Activated CD4-positive, alpha-beta T cell treated with anti-CD3 and anti-CD28 coated beads for 36 hours (primary cell): ENCODE measurements around the gene TOMT. TPM values are rescaled to one million over a fixed set of nuclear protein-coding genes. Genes with fewer than 3 reads are reported as not detected.
A peak's percentile ranks its signal among the peaks of the same experiment; 100 is the strongest.

Experiments used
- ATAC-seq: fragments of 200-7000 bp; cut with Tn5 transposase; one replicate; pipeline ENCODE4 v1.10.0; 2021; ENCODE audit warnings: mild to moderate bottlenecking, moderate library complexity
- CTCF ChIA-PET: fragments of 350-600 bp; sonication (Branson Sonifier 250); formaldehyde crosslinking; loops from one replicate; lab custom pipeline; 2021; ENCODE audit warnings: antibody characterized with exemption; lab: Charles Lee
- POLR2A ChIA-PET: fragments of 350-600 bp; sonication (Branson Sonifier 250); formaldehyde crosslinking; loops from one replicate; lab custom pipeline; 2021; ENCODE audit warnings: antibody characterized with exemption, inconsistent platforms; lab: Charles Lee
- DNase-seq: peaks from one replicate; pipeline ENCODE4 v3.0.0-alpha.2; 2020
- H3K27ac Mint-ChIP-seq: one replicate; pipeline ENCODE4 v1.8.0; 2021; ENCODE audit warnings: mixed read lengths
- H3K27me3 Mint-ChIP-seq: one replicate; pipeline ENCODE4 v1.8.0; 2021; ENCODE audit warnings: mixed read lengths
- H3K36me3 Mint-ChIP-seq: one replicate; pipeline ENCODE4 v1.8.0; 2021; ENCODE audit warnings: low read depth, mixed read lengths
- H3K4me1 Mint-ChIP-seq: one replicate; pipeline ENCODE4 v1.8.0; 2021; ENCODE audit warnings: mixed read lengths
- H3K4me3 Mint-ChIP-seq: one replicate; pipeline ENCODE4 v1.8.0; 2021; ENCODE audit warnings: mild to moderate bottlenecking, moderate library complexity, mixed read lengths
- H3K9me3 Mint-ChIP-seq: one replicate; pipeline ENCODE4 v1.8.0; 2021; ENCODE audit warnings: low read depth, mixed read lengths
- intact Hi-C, 2 experiments: fragments of 100-400 bp; cut with DNase I in 1 of 2; cut with micrococcal nuclease in 1 of 2; formaldehyde crosslinking; loops; one replicate each; pipeline versions ENCODE4 v1.14.2 to v1.15.1; 2022 to 2024; cut with DNase I, micrococcal nuclease
- total RNA-seq, 2 experiments: library from RNA; stranded (reverse); gene quantifications; one replicate each; pipeline ENCODE4 v1.2.3, GENCODE V29; 2021

Gene TOMT
- total RNA-seq, 2 experiments from 2014 or later: not detected

GRCh38 chr11:72111300-72112142, 5.8 kb downstream of the TOMT start:
- CTCF ChIA-PET: interaction anchor here (0.7 to 3.0 kb wide), 6 partner anchors 26 to 319 kb away, joined by 3 to 10 read pairs (median 4); partner anchors contain the start of gene XNDC1N
- no peak for ATAC-seq
- POLR2A ChIA-PET: interaction anchor here (0.6 to 1.2 kb wide), 4 partner anchors 32 to 303 kb away, joined by 3 to 8 read pairs (median 4); partner anchors contain the start of genes NUMA1 and RNF121
- peaks cover 16% of the 10 kb centered on the region for H3K4me1 Mint-ChIP-seq
- H3K9me3 Mint-ChIP-seq: no peaks in the 10 kb centered on the region
- DNase-seq: no peak
- intact Hi-C loops: loop anchor here (1.0 to 10.0 kb wide), 13 partner anchors 8 to 1907 kb away; partner anchors contain the start of genes LAMTOR1 (in 2 of the 2), LRRC51 (in 2 of the 2), NUMA1 (in 2 of the 2) and XNDC1N (in 2 of the 2)
- H3K4me3 Mint-ChIP-seq: peak overlapping the region; percentile 92
- H3K27ac Mint-ChIP-seq: peak overlapping the region; percentile 98
- H3K27me3 Mint-ChIP-seq: no peaks in the 10 kb centered on the region
- H3K36me3 Mint-ChIP-seq: peaks cover 4% of the 10 kb centered on the region

- peak within 1 kb of the TSS; percentile 92 for H3K4me3 Mint-ChIP-seq
- peaks cover 16% of the 10 kb centered on the region for H3K4me1 Mint-ChIP-seq
- intact Hi-C loops: loop anchor here (1.0 to 10.0 kb wide), 13 partner anchors 9 to 1908 kb away; partner anchors contain the start of genes LAMTOR1 (in 2 of the 2), LRRC51 (in 2 of the 2), NUMA1 (in 2 of the 2) and XNDC1N (in 2 of the 2)
- peaks cover 4% of the 10 kb centered on the region for H3K36me3 Mint-ChIP-seq
- DNase-seq (peak; percentile 100), ATAC-seq (peak; percentile 89)
- no peaks in the 10 kb centered on the region for H3K27me3 Mint-ChIP-seq
- ChIA-PET POLR2A (interaction anchor here (0.6 to 1.2 kb wide), 8 partner anchors 14 to 302 kb away, joined by 3 to 8 read pairs (median 4); partner anchors contain the start of genes NUMA1 and RNF121), CTCF (interaction anchor here (0.7 to 3.0 kb wide), 7 partner anchors 27 to 319 kb away, joined by 3 to 10 read pairs (median 3); no protein-coding TSS in a partner anchor)
- H3K27ac Mint-ChIP-seq: peak within 1 kb of the TSS; percentile 98
- no peaks in the 10 kb centered on the region for H3K9me3 Mint-ChIP-seq
Measured at GRCh38 chr11:72112143-72112977, 6.6 kb downstream of the TOMT start, which contains the start of gene ANAPC15. TSS of gene ANAPC15 (minus strand) at chr11:72112695. CDS start at chr11:72111276, 1,419 bp downstream.

- POLR2A ChIA-PET: interaction anchor here (0.6 to 1.1 kb wide), 5 partner anchors 14 to 88 kb away, joined by 3 to 8 read pairs (median 4); partner anchors contain the start of gene NUMA1
- Mint-ChIP-seq H3K36me3 (peaks cover 4% of the 10 kb centered on the region), H3K9me3 (no peaks in the 10 kb centered on the region), H3K27ac (peak overlapping the region; percentile 98), H3K4me3 (peak overlapping the region; percentile 92), H3K4me1 (peaks cover 16% of the 10 kb centered on the region), H3K27me3 (no peaks in the 10 kb centered on the region)
- ATAC-seq (no peak), DNase-seq (peak; percentile 25)
- CTCF ChIA-PET: interaction anchor here (0.8 to 3.0 kb wide), 6 partner anchors 27 to 318 kb away, joined by 3 to 10 read pairs (median 3); no protein-coding TSS in a partner anchor
- intact Hi-C loops: loop anchor here (1.0 to 10.0 kb wide), 13 partner anchors 10 to 1908 kb away; partner anchors contain the start of genes LAMTOR1 (in 2 of the 2), LRRC51 (in 2 of the 2), NUMA1 (in 2 of the 2) and XNDC1N (in 2 of the 2)
Measured at GRCh38 chr11:72112978-72113808, 7.5 kb downstream of the TOMT start.

GRCh38 chr11:72114570-72114969, 8.8 kb downstream of the TOMT start:
- peaks cover 4% of the 10 kb centered on the region for H3K36me3 Mint-ChIP-seq
- H3K4me1 Mint-ChIP-seq: peaks cover 16% of the 10 kb centered on the region
- ATAC-seq: no peak
- H3K9me3 Mint-ChIP-seq: no peaks in the 10 kb centered on the region
- DNase-seq: no peak
- ChIA-PET CTCF (interaction anchor here (0.9 to 1.2 kb wide), 2 partner anchors 23 to 71 kb away, joined by 3 to 4 read pairs; no protein-coding TSS in a partner anchor), POLR2A (interaction anchor here (0.7 kb wide), 1 partner anchor 195 kb away, joined by 3 read pairs; no protein-coding TSS in a partner anchor)
- no peaks in the 10 kb centered on the region for H3K27me3 Mint-ChIP-seq
- H3K27ac Mint-ChIP-seq: no peak overlapping the region
- H3K4me3 Mint-ChIP-seq: no peak overlapping the region
- intact Hi-C loops: loop anchor here in 1 of 2 experiments (10.0 kb wide), 2 partner anchors 1030 to 1910 kb away; partner anchors contain the start of genes FADD and FCHSD2

GRCh38 chr11:72116019-72116755, 10.5 kb downstream of the TOMT start:
- ChIA-PET CTCF (interaction anchor here (0.6 to 0.8 kb wide), 2 partner anchors 12 to 759 kb away, joined by 3 read pairs; no protein-coding TSS in a partner anchor), POLR2A (no interaction called here)
- DNase-seq (no peak), ATAC-seq (no peak)
- no peak overlapping the region for H3K27ac Mint-ChIP-seq
- H3K36me3 Mint-ChIP-seq: no peaks in the 10 kb centered on the region
- peaks cover 13% of the 10 kb centered on the region for H3K4me1 Mint-ChIP-seq
- intact Hi-C loops: loop anchor here in 1 of 2 experiments (10.0 kb wide), 2 partner anchors 1029 to 1911 kb away; partner anchors contain the start of genes FADD and FCHSD2
- H3K4me3 Mint-ChIP-seq: no peak overlapping the region
- no peaks in the 10 kb centered on the region for H3K9me3 Mint-ChIP-seq
- peaks cover 3% of the 10 kb centered on the region for H3K27me3 Mint-ChIP-seq

- intact Hi-C loops: loop anchor here in 1 of 2 experiments (10.0 kb wide), 2 partner anchors 1026 to 1914 kb away; partner anchors contain the start of genes FADD and FCHSD2
Measured at GRCh38 chr11:72119198-72119597, 13.5 kb downstream of the TOMT start.

GRCh38 chr11:72120930-72121329, 15.2 kb downstream of the TOMT start:
- no peak for DNase-seq
- no peak for ATAC-seq
- Mint-ChIP-seq H3K4me1 (no peaks in the 10 kb centered on the region), H3K9me3 (no peaks in the 10 kb centered on the region), H3K4me3 (no peak overlapping the region), H3K27me3 (peaks cover 3% of the 10 kb centered on the region), H3K36me3 (no peaks in the 10 kb centered on the region), H3K27ac (no peak overlapping the region)
- intact Hi-C loops: no loop called here
- ChIA-PET CTCF (interaction anchor here (0.7 kb wide), 1 partner anchor 174 kb away, joined by 3 read pairs; no protein-coding TSS in a partner anchor), POLR2A (no interaction called here)

More at GRCh38 chr11:72119198-72119597, 13.5 kb downstream of the TOMT start:
- ChIA-PET POLR2A (no interaction called here), CTCF (interaction anchor here (1.0 to 1.8 kb wide), 2 partner anchors 10 to 25 kb away, joined by 3 to 7 read pairs; no protein-coding TSS in a partner anchor)
- H3K4me3 Mint-ChIP-seq: no peak overlapping the region
- H3K27ac Mint-ChIP-seq: no peak overlapping the region
- DNase-seq: no peak
- peaks cover 3% of the 10 kb centered on the region for H3K27me3 Mint-ChIP-seq
- H3K9me3 Mint-ChIP-seq: no peaks in the 10 kb centered on the region
- no peaks in the 10 kb centered on the region for H3K4me1 Mint-ChIP-seq
- no peaks in the 10 kb centered on the region for H3K36me3 Mint-ChIP-seq
- no peak for ATAC-seq

GRCh38 chr11:72122607-72123006, 16.9 kb downstream of the TOMT start:
- CTCF ChIA-PET: interaction anchor here (0.7 to 1.7 kb wide), 2 partner anchors 22 to 25 kb away, joined by 3 to 8 read pairs; no protein-coding TSS in a partner anchor
- no peak overlapping the region for H3K4me3 Mint-ChIP-seq
- peaks cover under 1% of the 10 kb centered on the region for H3K9me3 Mint-ChIP-seq
- H3K36me3 Mint-ChIP-seq: no peaks in the 10 kb centered on the region
- no peaks in the 10 kb centered on the region for H3K4me1 Mint-ChIP-seq
- ATAC-seq (no peak), DNase-seq (no peak)
- H3K27ac Mint-ChIP-seq: no peak overlapping the region
- peaks cover 3% of the 10 kb centered on the region for H3K27me3 Mint-ChIP-seq
- intact Hi-C loops: no loop called here
- POLR2A ChIA-PET: no interaction called here

- DNase-seq (no peak), ATAC-seq (no peak)
- Mint-ChIP-seq H3K27me3 (peaks cover 3% of the 10 kb centered on the region), H3K36me3 (no peaks in the 10 kb centered on the region), H3K4me1 (no peaks in the 10 kb centered on the region), H3K9me3 (peaks cover 3% of the 10 kb centered on the region), H3K4me3 (no peak overlapping the region), H3K27ac (no peak overlapping the region)
- intact Hi-C loops: no loop called here
- CTCF ChIA-PET: interaction anchor here (1.7 kb wide), 1 partner anchor 21 kb away, joined by 8 read pairs; no protein-coding TSS in a partner anchor
- POLR2A ChIA-PET: no interaction called here
Measured at GRCh38 chr11:72123117-72123653, 17.5 kb downstream of the TOMT start.
